Adrenal gland (tissue), 12 donors: Measurements from ENCODE around the gene PLD4. TPM values are rescaled to one million over a fixed set of nuclear protein-coding genes. Genes with fewer than 3 reads are reported as not detected.

Source experiments
- DNase-seq, 7 donors: peaks; one replicate each; pipeline ENCODE4 v3.0.0-alpha.2; 2019 to 2020
- H3K27ac ChIP-seq, 5 donors: fragments of 200-600 bp; sonication (generic) in 4 of 5; 1 replicate in 3 of 5; 2 replicates in 2 of 5; pipeline versions ENCODE4 v1.5.1 to v1.8.0; 2016 to 2020; ENCODE audit warnings: mild to moderate bottlenecking in 1 of 5
- H3K27me3 ChIP-seq: fragments of 200-600 bp; 2 replicates; pipeline ENCODE4 v1.8.0; 2021
- H3K36me3 ChIP-seq, 2 donors: fragments of 200-600 bp; replicated peaks in 1 of 2; 1 replicate in 1 of 2; 2 replicates in 1 of 2; pipeline versions ENCODE4 v1.5.1 to v1.8.0; 2018 to 2022
- H3K4me1 ChIP-seq, 2 donors: fragments of 200-600 bp; replicated peaks in 1 of 2; 1 replicate in 1 of 2; 2 replicates in 1 of 2; pipeline versions ENCODE4 v1.5.1 to v1.8.0; 2018 to 2021
- H3K4me3 ChIP-seq, 4 donors: fragments of 200-600 bp; sonication (generic) in 3 of 4; one replicate each; pipeline ENCODE4 v1.5.1; 2016 to 2018
- H3K9me3 ChIP-seq, 3 donors: fragments of 200-600 bp; sonication (generic) in 1 of 3; replicated peaks in 1 of 3; 1 replicate in 2 of 3; 2 replicates in 1 of 3; pipeline versions ENCODE4 v1.5.1 to v1.8.0; 2016 to 2021
- CTCF ChIP-seq, 6 experiments: fragments of 450-650 bp in 4 of 6; fragments of 200-600 bp in 2 of 6; sonication (generic) in 1 of 6; IDR thresholded peaks; 1 replicate in 5 of 6; 2 replicates in 1 of 6; pipeline versions ENCODE4 v1.5.1 to v1.8.0; 2016 to 2021; ENCODE audit warnings: antibody characterized with exemption in 6 of 6, mild to moderate bottlenecking in 2 of 6, moderate library complexity in 1 of 6
- POLR2A ChIP-seq, 2 donors: fragments of 450-650 bp; IDR thresholded peaks; one replicate each; pipeline ENCODE4 v1.6.1; 2017; ENCODE audit warnings: antibody characterized with exemption in 2 of 2, mild to moderate bottlenecking in 2 of 2, moderate library complexity in 1 of 2
- WGBS, 4 donors: extraction: QIAGEN DNeasy Blood & Tissue Kit in 2 of 4; methylation state at CpG; one replicate each; pipeline versions ENCODE4 v1.1.5 to v1.1.7; 2013 to 2017; 5-methylcytosine and 5-hydroxymethylcytosine counted together
- intact Hi-C, 2 donors: fragments of 100-400 bp; cut with DNase I; formaldehyde crosslinking; loops; one replicate each; pipeline versions ENCODE4 v1.14.1 to v1.15.0; 2022 to 2023
- polyA plus RNA-seq, 3 donors: library from polyadenylated mRNA; stranded (reverse); fragments of 200-250 nt in 2 of 3; fragments of 350-450 nt in 1 of 3; fragmentation: Illumina TruSeq in 1 of 3; extraction: RNeasy Lipid Tissue Mini Kit (QIAGEN cat#74804) in 1 of 3; gene quantifications; one replicate each; pipeline ENCODE4 v1.2.3, GENCODE V29; 2013 to 2014
- total RNA-seq, 9 donors: library from RNA; depleted of rRNA in 4 of 9; stranded (reverse); fragments of >200 nt in 4 of 9; fragments of 120-200 nt in 1 of 9; fragmentation: NEBNext Ultra II Directional in 1 of 9; extraction: Animal tissue kit (Norgen Biotek cat#: 25700) in 1 of 9; gene quantifications; one replicate each; pipeline versions ENCODE4 v1.1.0 to v1.2.4, GENCODE V29; 2013 to 2023
- donor health status: healthy with polysubstance abuse.
- donor health status: Bipolar disorder and iron deficiency.
- donor health status: DM: yes; HTN: yes; CAD: no.
- donor health status: DM: no; HTN: no; CAD: no.
- donor health status: DM: no; HTN: no; CAD: no.
- donor health status: DM: yes; HTN: yes; CAD: no.

PLD4 gene
- total and polyA plus RNA-seq, 12 donors = 0.30 to 1.9 (median 0.55) TPM; not detected in 3

- intact Hi-C loops = no loop called here
- H3K4me1 ChIP-seq = peaks cover 0 to 17% of the 10 kb centered on the region in 2 donors
- TF ChIP-seq POLR2A (IDR thresholded peaks at IDR 0.05) (no peak), CTCF (IDR thresholded peaks at IDR 0.05) (no peak)
- peak in 1 of 7 donors; percentile 12 for DNase-seq
- no peak overlapping the region for H3K4me3 ChIP-seq
- H3K9me3 ChIP-seq = no peaks in the 10 kb centered on the region
- 74 to 88% (median 85%) methylated on average over 6 to 9 of the region's 9 CpGs for WGBS, 4 donors
- no peaks in the 10 kb centered on the region for H3K36me3 ChIP-seq
- peaks cover 19% of the 10 kb centered on the region for H3K27me3 ChIP-seq
- H3K27ac ChIP-seq = no peak overlapping the region
Measured at GRCh38 chr14:104966261-104966865, 41.7 kb downstream of the PLD4 start.

- peak in 1 of 7 donors; percentile 14 for DNase-seq
- H3K4me1 ChIP-seq = peaks cover 0 to 17% of the 10 kb centered on the region in 2 donors
- intact Hi-C loops = no loop called here
- no peaks in the 10 kb centered on the region for H3K36me3 ChIP-seq
- WGBS, 4 donors = 23 to 67% (median 42%) methylated on average over 1 to 8 of the region's 8 CpGs
- TF ChIP-seq CTCF (IDR thresholded peaks at IDR 0.05) (no peak), POLR2A (IDR thresholded peaks at IDR 0.05) (no peak)
- peak overlapping the region in 1 of 5 donors; percentile 20 for H3K27ac ChIP-seq
- H3K9me3 ChIP-seq = no peaks in the 10 kb centered on the region
- no peak overlapping the region for H3K4me3 ChIP-seq
- H3K27me3 ChIP-seq = peaks cover 19% of the 10 kb centered on the region
Measured at GRCh38 chr14:104966981-104967385, 42.3 kb downstream of the PLD4 start.

GRCh38 chr14:104967386-104968152, 42.9 kb downstream of the PLD4 start:
- H3K4me3 ChIP-seq = peak overlapping the region in 1 of 4 donors; percentile 42
- peak in 1 of 7 donors; percentile 14 for DNase-seq
- no peaks in the 10 kb centered on the region for H3K36me3 ChIP-seq
- no peaks in the 10 kb centered on the region for H3K9me3 ChIP-seq
- H3K27me3 ChIP-seq = peaks cover 19% of the 10 kb centered on the region
- WGBS, 4 donors = 7 to 12% (median 8%) methylated on average over 4 to 36 of the region's 36 CpGs
- TF ChIP-seq POLR2A (IDR thresholded peaks at IDR 0.05) = no peak
- intact Hi-C loops = no loop called here
- H3K27ac ChIP-seq = peak overlapping the region in 1 of 5 donors; percentile 22
- H3K4me1 ChIP-seq = peaks cover 0 to 18% of the 10 kb centered on the region in 2 donors

- Histone ChIP-seq H3K27me3 (peaks cover 19% of the 10 kb centered on the region), H3K4me1 (peaks cover under 1 to 23% of the 10 kb centered on the region in 2 donors), H3K4me3 (peak overlapping the region in 1 of 4 donors; percentile 42), H3K27ac (peak overlapping the region in 1 of 5 donors; percentile 22), H3K36me3 (no peaks in the 10 kb centered on the region), H3K9me3 (no peaks in the 10 kb centered on the region)
- intact Hi-C loops = no loop called here
- TF ChIP-seq CTCF (IDR thresholded peaks at IDR 0.05) (no peak), POLR2A (IDR thresholded peaks at IDR 0.05) (no peak)
- WGBS, 4 donors = 10 to 25% (median 17%) methylated on average over 4 to 12 of the region's 12 CpGs
- DNase-seq = peak in 5 of 7 donors; percentile 43 to 62 (median 51)
Measured at GRCh38 chr14:104968153-104968527, 43.5 kb downstream of the PLD4 start.
